ENCODE measurements around the gene MKRN1.

The MKRN1 gene

GRCh38 chr7:140497241-140497769, 18.0 kb upstream of the MKRN1 start:
- no peak for ATAC-seq
- Mint-ChIP-seq H3K36me3 (no peaks in the 10 kb centered on the region), H3K4me3 (no peak overlapping the region), H3K27ac (no peak overlapping the region), H3K27me3 (no peaks in the 10 kb centered on the region), H3K4me1 (no peaks in the 10 kb centered on the region), H3K9me3 (no peaks in the 10 kb centered on the region)

GRCh38 chr7:140495514-140496097, 16.3 kb upstream of the MKRN1 start:
- no peaks in the 10 kb centered on the region for H3K36me3 Mint-ChIP-seq
- H3K4me1 Mint-ChIP-seq: no peaks in the 10 kb centered on the region
- no peak overlapping the region for H3K27ac Mint-ChIP-seq
- no peaks in the 10 kb centered on the region for H3K9me3 Mint-ChIP-seq
- H3K27me3 Mint-ChIP-seq: no peaks in the 10 kb centered on the region
- no peak for ATAC-seq
- H3K4me3 Mint-ChIP-seq: no peak overlapping the region

GRCh38 chr7:140494867-140495266, 15.6 kb upstream of the MKRN1 start:
- no peaks in the 10 kb centered on the region for H3K36me3 Mint-ChIP-seq
- no peaks in the 10 kb centered on the region for H3K27me3 Mint-ChIP-seq
- H3K4me1 Mint-ChIP-seq: no peaks in the 10 kb centered on the region
- H3K27ac Mint-ChIP-seq: no peak overlapping the region
- no peak overlapping the region for H3K4me3 Mint-ChIP-seq
- no peak for ATAC-seq
- H3K9me3 Mint-ChIP-seq: no peaks in the 10 kb centered on the region

- no peaks in the 10 kb centered on the region for H3K9me3 Mint-ChIP-seq
- no peaks in the 10 kb centered on the region for H3K36me3 Mint-ChIP-seq
- no peaks in the 10 kb centered on the region for H3K27me3 Mint-ChIP-seq
- H3K4me1 Mint-ChIP-seq: no peaks in the 10 kb centered on the region
- H3K27ac Mint-ChIP-seq: no peak overlapping the region
- H3K4me3 Mint-ChIP-seq: no peak overlapping the region
- ATAC-seq: no peak
These were observed 9.7 kb upstream of the MKRN1 start for GRCh38 chr7:140489026-140489359.

GRCh38 chr7:140485500-140486265, 6.4 kb upstream of the MKRN1 start:
- no peaks in the 10 kb centered on the region for H3K4me1 Mint-ChIP-seq
- no peaks in the 10 kb centered on the region for H3K9me3 Mint-ChIP-seq
- H3K27me3 Mint-ChIP-seq: no peaks in the 10 kb centered on the region
- ATAC-seq: no peak
- no peak overlapping the region for H3K4me3 Mint-ChIP-seq
- H3K36me3 Mint-ChIP-seq: no peaks in the 10 kb centered on the region
- H3K27ac Mint-ChIP-seq: no peak overlapping the region

GRCh38 chr7:140484951-140485499, 5.7 kb upstream of the MKRN1 start:
- no peaks in the 10 kb centered on the region for H3K36me3 Mint-ChIP-seq
- no peaks in the 10 kb centered on the region for H3K27me3 Mint-ChIP-seq
- no peak overlapping the region for H3K27ac Mint-ChIP-seq
- H3K9me3 Mint-ChIP-seq: no peaks in the 10 kb centered on the region
- ATAC-seq: no peak
- H3K4me3 Mint-ChIP-seq: no peak overlapping the region
- H3K4me1 Mint-ChIP-seq: no peaks in the 10 kb centered on the region

- Mint-ChIP-seq H3K27me3 (no peaks in the 10 kb centered on the region), H3K27ac (no peak overlapping the region)
- no peak for ATAC-seq
These were observed 5.2 kb upstream of the MKRN1 start for GRCh38 chr7:140484479-140484878.

GRCh38 chr7:140479739-140480084, 407 bp upstream of the MKRN1 start:
- Mint-ChIP-seq H3K36me3 (no peaks in the 10 kb centered on the region), H3K27me3 (no peaks in the 10 kb centered on the region), H3K9me3 (no peaks in the 10 kb centered on the region), H3K4me3 (peak overlapping the region; percentile 95), H3K4me1 (peaks cover 21% of the 10 kb centered on the region), H3K27ac (peak overlapping the region; percentile 93)
- ATAC-seq: no peak

More at GRCh38 chr7:140484479-140484878, 5.2 kb upstream of the MKRN1 start:
- Mint-ChIP-seq H3K9me3 (no peaks in the 10 kb centered on the region), H3K4me1 (no peaks in the 10 kb centered on the region), H3K36me3 (no peaks in the 10 kb centered on the region), H3K4me3 (no peak overlapping the region)

GRCh38 chr7:140478246-140479061, 851 bp downstream of the MKRN1 start:
- peaks cover 27% of the 10 kb centered on the region for H3K4me1 Mint-ChIP-seq
- peak; percentile 53 for ATAC-seq
- H3K4me3 Mint-ChIP-seq: peak overlapping the region; percentile 95
- H3K9me3 Mint-ChIP-seq: no peaks in the 10 kb centered on the region
- H3K27me3 Mint-ChIP-seq: no peaks in the 10 kb centered on the region
- H3K36me3 Mint-ChIP-seq: no peaks in the 10 kb centered on the region
- peak overlapping the region; percentile 93 for H3K27ac Mint-ChIP-seq

GRCh38 chr7:140476698-140477261, 2.5 kb downstream of the MKRN1 start:
- Mint-ChIP-seq H3K9me3 (no peaks in the 10 kb centered on the region), H3K27me3 (no peaks in the 10 kb centered on the region), H3K36me3 (peaks cover 2% of the 10 kb centered on the region), H3K27ac (peak overlapping the region; percentile 93), H3K4me3 (peak overlapping the region; percentile 95), H3K4me1 (peaks cover 39% of the 10 kb centered on the region)
- ATAC-seq: no peak

- H3K4me3 Mint-ChIP-seq: peak overlapping the region; percentile 53
- H3K9me3 Mint-ChIP-seq: no peaks in the 10 kb centered on the region
- peaks cover 6% of the 10 kb centered on the region for H3K36me3 Mint-ChIP-seq
- H3K4me1 Mint-ChIP-seq: peaks cover 42% of the 10 kb centered on the region
- no peak overlapping the region for H3K27ac Mint-ChIP-seq
- no peaks in the 10 kb centered on the region for H3K27me3 Mint-ChIP-seq
- no peak for ATAC-seq
These were observed 3.5 kb downstream of the MKRN1 start for GRCh38 chr7:140475747-140476333.

- peaks cover 6% of the 10 kb centered on the region for H3K4me1 Mint-ChIP-seq
- H3K27ac Mint-ChIP-seq: no peak overlapping the region
- no peak overlapping the region for H3K4me3 Mint-ChIP-seq
- no peaks in the 10 kb centered on the region for H3K27me3 Mint-ChIP-seq
- peaks cover 30% of the 10 kb centered on the region for H3K36me3 Mint-ChIP-seq
- ATAC-seq: no peak
- no peaks in the 10 kb centered on the region for H3K9me3 Mint-ChIP-seq
These were observed 16.2 kb downstream of the MKRN1 start for GRCh38 chr7:140463111-140463510.

- Mint-ChIP-seq H3K27me3 (no peaks in the 10 kb centered on the region), H3K4me3 (no peak overlapping the region), H3K4me1 (peaks cover 12% of the 10 kb centered on the region), H3K36me3 (peaks cover 49% of the 10 kb centered on the region), H3K9me3 (no peaks in the 10 kb centered on the region), H3K27ac (no peak overlapping the region)
- no peak for ATAC-seq
These were observed 20.4 kb downstream of the MKRN1 start for GRCh38 chr7:140458916-140459315.

GRCh38 chr7:140458201-140458600, 21.1 kb downstream of the MKRN1 start:
- Mint-ChIP-seq H3K27ac (no peak overlapping the region), H3K27me3 (no peaks in the 10 kb centered on the region), H3K9me3 (no peaks in the 10 kb centered on the region), H3K36me3 (peaks cover 56% of the 10 kb centered on the region), H3K4me1 (peaks cover 12% of the 10 kb centered on the region), H3K4me3 (no peak overlapping the region)
- ATAC-seq: no peak

Data from stimulated activated memory B cell treated with anti-CD40 and anti-IgM and Interleukin-4, amounts not matched to agents 10 μg/mL and 1 μg/mL and 100 μg/mL, for 72 hours (primary cell).